ENCODE data around the gene BMP7. TPM values are rescaled to one million over a fixed set of nuclear protein-coding genes. Genes with fewer than 3 reads are reported as not detected.

Gene BMP7
- total RNA-seq, 2 experiments from 2014 or later = not detected

DNA sequence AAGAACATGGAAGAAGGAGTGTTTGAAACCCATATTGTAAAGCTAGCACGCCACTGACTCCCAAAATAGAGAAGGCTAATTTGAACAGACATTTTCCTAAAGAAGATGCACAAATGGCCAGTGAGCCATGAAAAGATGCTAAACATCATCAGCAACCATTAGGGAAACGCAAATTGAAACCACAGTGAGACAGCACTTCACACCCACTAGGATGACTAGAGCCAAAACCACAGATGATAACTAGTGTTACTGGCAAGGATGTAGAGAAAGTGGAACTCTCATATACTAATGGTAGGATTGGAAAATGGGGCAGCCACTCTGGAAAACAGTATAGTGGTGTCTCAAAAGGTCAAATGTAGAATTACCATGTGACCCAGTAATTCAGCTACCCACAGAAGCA, 58.2 kb downstream of the BMP7 start:
- H3K4me3 Mint-ChIP-seq = no peak overlapping the region
- POLR2A ChIA-PET = interaction anchor here (0.7 kb wide), 1 partner anchor 1657 kb away, joined by 5 read pairs; no protein-coding TSS in a partner anchor
- no peak overlapping the region for H3K27ac Mint-ChIP-seq
- H3K36me3 Mint-ChIP-seq = no peaks in the 10 kb centered on the region
- H3K9me3 Mint-ChIP-seq = peaks cover 3% of the 10 kb centered on the region
- H3K4me1 Mint-ChIP-seq = no peaks in the 10 kb centered on the region
- ATAC-seq (ENCODE audit: low read depth) (no peak), DNase-seq (no peak)
- peaks cover 9% of the 10 kb centered on the region for H3K27me3 Mint-ChIP-seq

- peaks cover 6% of the 10 kb centered on the region for H3K27me3 Mint-ChIP-seq
- no peak for ATAC-seq (ENCODE audit: low read depth)
- POLR2A ChIA-PET = no interaction called here
Measured at GRCh38 chr20:57207251-57207650, 59.2 kb downstream of the BMP7 start.

GRCh38 chr20:57205606-57206219, 60.7 kb downstream of the BMP7 start:
- H3K9me3 Mint-ChIP-seq = peaks cover 3% of the 10 kb centered on the region

More at GRCh38 chr20:57207251-57207650, 59.2 kb downstream of the BMP7 start:
- Mint-ChIP-seq H3K4me3 (no peak overlapping the region), H3K4me1 (no peaks in the 10 kb centered on the region), H3K9me3 (peaks cover 3% of the 10 kb centered on the region), H3K27ac (no peak overlapping the region), H3K36me3 (no peaks in the 10 kb centered on the region)
- DNase-seq = no peak

DNA sequence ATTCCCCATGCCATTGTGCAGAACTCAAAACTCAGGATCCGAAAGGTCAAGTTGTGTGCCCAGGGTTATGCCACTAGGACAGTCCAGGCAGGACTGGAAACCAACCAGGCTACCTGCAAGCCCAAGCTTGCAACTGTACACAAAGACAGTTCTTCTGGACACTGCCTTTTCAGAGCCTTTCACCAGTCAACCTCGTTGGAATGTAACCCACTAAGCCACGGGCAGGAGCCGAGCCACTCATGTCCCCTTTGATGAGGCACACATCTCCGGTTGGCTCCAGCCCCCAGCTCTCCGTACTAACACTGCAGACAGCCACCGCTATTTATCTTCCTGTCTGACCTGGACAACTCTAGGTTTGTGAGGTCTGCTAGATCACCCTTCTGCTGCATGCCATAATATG, 62.5 kb downstream of the BMP7 start:
- ATAC-seq (ENCODE audit: low read depth) (no peak), DNase-seq (no peak)
- H3K4me1 Mint-ChIP-seq = no peaks in the 10 kb centered on the region
- H3K9me3 Mint-ChIP-seq = peaks cover 3% of the 10 kb centered on the region
- peaks cover 6% of the 10 kb centered on the region for H3K27me3 Mint-ChIP-seq
- no peak overlapping the region for H3K4me3 Mint-ChIP-seq
- H3K27ac Mint-ChIP-seq = no peak overlapping the region
- no peaks in the 10 kb centered on the region for H3K36me3 Mint-ChIP-seq
- POLR2A ChIA-PET = no interaction called here

More at GRCh38 chr20:57205606-57206219, 60.7 kb downstream of the BMP7 start:
- Mint-ChIP-seq H3K27me3 (peaks cover 6% of the 10 kb centered on the region), H3K4me1 (no peaks in the 10 kb centered on the region), H3K4me3 (no peak overlapping the region), H3K36me3 (no peaks in the 10 kb centered on the region), H3K27ac (no peak overlapping the region)
- ATAC-seq (ENCODE audit: low read depth) (no peak), DNase-seq (no peak)
- POLR2A ChIA-PET = no interaction called here

- Mint-ChIP-seq H3K4me1 (no peaks in the 10 kb centered on the region), H3K27me3 (peaks cover 6% of the 10 kb centered on the region), H3K4me3 (no peak overlapping the region), H3K36me3 (no peaks in the 10 kb centered on the region), H3K9me3 (peaks cover 3% of the 10 kb centered on the region), H3K27ac (no peak overlapping the region)
- ATAC-seq (ENCODE audit: low read depth) (no peak), DNase-seq (no peak)
- POLR2A ChIA-PET = no interaction called here
Measured at GRCh38 chr20:57203204-57203603, 63.2 kb downstream of the BMP7 start.

GRCh38 chr20:57202309-57202708, 64.1 kb downstream of the BMP7 start:
- Mint-ChIP-seq H3K9me3 (peaks cover 3% of the 10 kb centered on the region), H3K4me1 (no peaks in the 10 kb centered on the region), H3K27me3 (peaks cover 6% of the 10 kb centered on the region), H3K27ac (no peak overlapping the region), H3K36me3 (no peaks in the 10 kb centered on the region), H3K4me3 (no peak overlapping the region)
- DNase-seq (no peak), ATAC-seq (ENCODE audit: low read depth) (no peak)
- POLR2A ChIA-PET = no interaction called here

GRCh38 chr20:57200882-57201695, 65.4 kb downstream of the BMP7 start:
- Mint-ChIP-seq H3K27me3 (peaks cover 4% of the 10 kb centered on the region), H3K9me3 (no peaks in the 10 kb centered on the region), H3K4me1 (no peaks in the 10 kb centered on the region), H3K27ac (no peak overlapping the region), H3K4me3 (no peak overlapping the region), H3K36me3 (no peaks in the 10 kb centered on the region)
- POLR2A ChIA-PET = no interaction called here
- ATAC-seq (ENCODE audit: low read depth) (no peak), DNase-seq (no peak)

- Mint-ChIP-seq H3K27ac (no peak overlapping the region), H3K27me3 (no peaks in the 10 kb centered on the region), H3K4me1 (no peaks in the 10 kb centered on the region), H3K9me3 (no peaks in the 10 kb centered on the region), H3K4me3 (no peak overlapping the region), H3K36me3 (no peaks in the 10 kb centered on the region)
- ATAC-seq (ENCODE audit: low read depth) = no peak
- DNase-seq = no peak
- POLR2A ChIA-PET = no interaction called here
Measured at GRCh38 chr20:57199656-57200405, 66.6 kb downstream of the BMP7 start.

- Mint-ChIP-seq H3K9me3 (no peaks in the 10 kb centered on the region), H3K27me3 (no peaks in the 10 kb centered on the region), H3K4me1 (no peaks in the 10 kb centered on the region), H3K4me3 (no peak overlapping the region), H3K36me3 (no peaks in the 10 kb centered on the region), H3K27ac (no peak overlapping the region)
- POLR2A ChIA-PET = no interaction called here
- ATAC-seq (ENCODE audit: low read depth) = no peak
- no peak for DNase-seq
Measured at GRCh38 chr20:57198132-57199072, 68.0 kb downstream of the BMP7 start.

- no peaks in the 10 kb centered on the region for H3K27me3 Mint-ChIP-seq
- H3K9me3 Mint-ChIP-seq = no peaks in the 10 kb centered on the region
- no peaks in the 10 kb centered on the region for H3K36me3 Mint-ChIP-seq
- ATAC-seq (ENCODE audit: low read depth) (no peak), DNase-seq (no peak)
- POLR2A ChIA-PET = no interaction called here
- H3K4me3 Mint-ChIP-seq = no peak overlapping the region
- no peaks in the 10 kb centered on the region for H3K4me1 Mint-ChIP-seq
- H3K27ac Mint-ChIP-seq = no peak overlapping the region
Measured at GRCh38 chr20:57197352-57198131, 68.9 kb downstream of the BMP7 start.

DNA sequence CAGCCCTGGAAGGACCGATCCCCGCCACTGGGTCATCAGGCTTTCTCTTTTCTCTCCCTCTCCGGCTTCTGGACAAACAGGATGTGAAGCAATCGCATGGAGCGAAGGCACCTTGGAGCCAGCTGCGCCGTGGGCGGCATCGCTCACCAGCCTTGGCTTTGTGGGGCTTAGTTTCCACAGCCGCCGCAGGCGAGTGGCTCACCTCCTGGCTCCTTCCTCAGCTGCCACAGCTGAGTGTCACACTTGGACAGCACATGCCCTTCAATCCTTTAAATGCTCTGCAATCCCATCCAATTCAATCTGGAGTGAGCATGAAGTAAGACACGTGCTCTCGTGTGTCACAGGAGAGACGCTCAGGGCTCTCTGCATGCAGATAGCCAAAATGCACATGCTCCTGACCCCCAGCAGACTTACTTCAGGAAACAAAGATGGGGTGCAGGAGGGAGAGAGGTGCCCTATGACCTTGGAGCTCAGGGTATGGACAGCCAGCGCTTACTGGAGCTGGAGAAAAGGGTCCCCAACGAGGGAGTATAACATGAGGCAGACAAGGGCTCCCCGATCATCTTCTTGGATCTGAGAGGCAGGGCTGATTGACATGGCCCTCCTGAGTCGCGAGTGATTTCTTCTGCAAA, 70.9 kb downstream of the BMP7 start:
- Mint-ChIP-seq H3K9me3 (no peaks in the 10 kb centered on the region), H3K36me3 (no peaks in the 10 kb centered on the region), H3K4me3 (no peak overlapping the region), H3K4me1 (no peaks in the 10 kb centered on the region), H3K27me3 (no peaks in the 10 kb centered on the region), H3K27ac (no peak overlapping the region)
- POLR2A ChIA-PET = no interaction called here
- ATAC-seq (ENCODE audit: low read depth) (no peak), DNase-seq (no peak)

DNA sequence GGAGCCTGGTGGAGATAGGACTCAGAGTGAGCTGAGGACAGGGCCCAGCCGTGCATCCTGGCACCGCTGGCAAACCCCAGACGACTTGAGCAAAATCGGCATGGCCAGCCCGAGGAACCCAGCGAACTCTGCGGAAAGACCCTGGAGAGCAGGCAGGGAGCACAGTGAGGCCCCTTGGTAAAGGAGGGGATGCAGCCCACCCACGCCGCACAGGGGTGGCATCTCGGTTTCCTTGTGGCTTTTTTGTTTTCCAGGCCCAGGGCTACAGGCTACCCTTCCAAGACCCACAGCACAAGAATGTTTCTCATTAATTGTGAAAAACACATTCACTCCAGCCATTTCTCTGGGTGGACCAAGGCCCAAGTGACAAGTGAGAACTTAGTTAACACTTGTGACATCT, 71.4 kb downstream of the BMP7 start:
- Mint-ChIP-seq H3K27ac (no peak overlapping the region), H3K36me3 (no peaks in the 10 kb centered on the region), H3K27me3 (no peaks in the 10 kb centered on the region), H3K9me3 (no peaks in the 10 kb centered on the region), H3K4me1 (no peaks in the 10 kb centered on the region), H3K4me3 (no peak overlapping the region)
- no peak for DNase-seq
- no peak for ATAC-seq (ENCODE audit: low read depth)
- POLR2A ChIA-PET = no interaction called here
